Astrocyte (in vitro differentiated cells and primary cell): ENCODE measurements around the gene MEI4. TPM values are rescaled to one million over a fixed set of nuclear protein-coding genes. Genes with fewer than 3 reads are reported as not detected.

Experiments used
- DNase-seq: peaks from one replicate; pipeline ENCODE4 v3.0.0-alpha.2; 2010; ENCODE audit warnings: low read depth
- FAIRE-seq: peaks from 2 replicates; lab custom pipeline; 2011; peaks lifted over from hg19 to GRCh38; lab: Jason Lieb, UNC
- H2AFZ ChIP-seq: 2 replicates; pipeline ENCODE4 v1.6.0; 2012; ENCODE audit warnings: low read depth, low read length, inconsistent platforms
- H3K27ac ChIP-seq: 2 replicates; pipeline ENCODE4 v1.5.1; 2011; ENCODE audit warnings: low read depth, low read length, inconsistent platforms
- H3K27me3 ChIP-seq: 2 replicates; pipeline ENCODE4 v1.6.0; 2011; ENCODE audit warnings: low read length, inconsistent platforms; ENCODE audit not compliant: insufficient read depth
- H3K36me3 ChIP-seq: 2 replicates; pipeline ENCODE4 v1.5.1; 2011; ENCODE audit warnings: low read length, inconsistent platforms; ENCODE audit not compliant: insufficient read depth
- H3K4me1 ChIP-seq: 2 replicates; pipeline ENCODE4 v1.5.1; 2011; ENCODE audit warnings: low read length, inconsistent platforms; ENCODE audit not compliant: insufficient read depth
- H3K4me2 ChIP-seq: 2 replicates; pipeline ENCODE4 v1.6.0; 2012; ENCODE audit warnings: low read length, inconsistent platforms
- H3K4me3 ChIP-seq: 2 replicates; pipeline ENCODE4 v1.5.1; 2011; ENCODE audit warnings: low read depth, mild to moderate bottlenecking, low read length, inconsistent platforms; ENCODE audit not compliant: insufficient read depth
- H3K79me2 ChIP-seq: 2 replicates; pipeline ENCODE4 v1.6.0; 2012; ENCODE audit warnings: mild to moderate bottlenecking, low read length, inconsistent platforms; ENCODE audit not compliant: insufficient read depth
- H3K9ac ChIP-seq: 2 replicates; pipeline ENCODE4 v1.6.0; 2012; ENCODE audit warnings: mild to moderate bottlenecking, low read length, inconsistent platforms
- H3K9me3 ChIP-seq: 2 replicates; pipeline ENCODE4 v1.5.1; 2012; ENCODE audit warnings: low read depth, mild to moderate bottlenecking, low read length, inconsistent platforms; ENCODE audit not compliant: insufficient read depth
- H4K20me1 ChIP-seq: 2 replicates; pipeline ENCODE4 v1.6.0; 2012; ENCODE audit warnings: low read length, inconsistent platforms; ENCODE audit not compliant: insufficient read depth
- H3K27ac Mint-ChIP-seq: one replicate; pipeline ENCODE4 v1.8.0; 2021; ENCODE audit warnings: mild to moderate bottlenecking, mixed read lengths; ENCODE audit not compliant: unreplicated experiment
- H3K27me3 Mint-ChIP-seq: one replicate; pipeline ENCODE4 v1.8.0; 2021; ENCODE audit warnings: low read depth, mixed read lengths; ENCODE audit not compliant: unreplicated experiment
- H3K36me3 Mint-ChIP-seq: one replicate; pipeline ENCODE4 v1.8.0; 2021; ENCODE audit warnings: low read depth, mixed read lengths; ENCODE audit not compliant: unreplicated experiment
- H3K4me1 Mint-ChIP-seq: one replicate; pipeline ENCODE4 v1.8.0; 2021; ENCODE audit warnings: low read depth, mixed read lengths; ENCODE audit not compliant: unreplicated experiment
- H3K4me3 Mint-ChIP-seq: one replicate; pipeline ENCODE4 v1.8.0; 2021; ENCODE audit warnings: mild to moderate bottlenecking, moderate library complexity, mixed read lengths; ENCODE audit not compliant: unreplicated experiment
- H3K9me3 Mint-ChIP-seq: one replicate; pipeline ENCODE4 v1.8.0; 2021; ENCODE audit warnings: mild to moderate bottlenecking, mixed read lengths; ENCODE audit not compliant: unreplicated experiment
- EZH2 ChIP-seq: IDR thresholded peaks from 2 replicates; pipeline ENCODE4 v1.6.1; 2012; ENCODE audit warnings: mild to moderate bottlenecking, low read length, inconsistent platforms; ENCODE audit not compliant: insufficient read depth
- total RNA-seq: library from RNA; stranded (reverse); gene quantifications from 2 replicates; pipeline ENCODE4 v1.2.1, GENCODE V29; 2021
- TF ChIP-seq, protein P1 (sequence below): IDR thresholded peaks from 2 replicates; pipeline ENCODE4 v1.5.1; 2011; ENCODE audit warnings: low read depth, mild to moderate bottlenecking, inconsistent platforms, low read length, moderate library complexity; ENCODE audit not compliant: insufficient read depth

Gene MEI4
- total RNA-seq, 1 donor from 2014 or later, result 0.54 TPM

DNA sequence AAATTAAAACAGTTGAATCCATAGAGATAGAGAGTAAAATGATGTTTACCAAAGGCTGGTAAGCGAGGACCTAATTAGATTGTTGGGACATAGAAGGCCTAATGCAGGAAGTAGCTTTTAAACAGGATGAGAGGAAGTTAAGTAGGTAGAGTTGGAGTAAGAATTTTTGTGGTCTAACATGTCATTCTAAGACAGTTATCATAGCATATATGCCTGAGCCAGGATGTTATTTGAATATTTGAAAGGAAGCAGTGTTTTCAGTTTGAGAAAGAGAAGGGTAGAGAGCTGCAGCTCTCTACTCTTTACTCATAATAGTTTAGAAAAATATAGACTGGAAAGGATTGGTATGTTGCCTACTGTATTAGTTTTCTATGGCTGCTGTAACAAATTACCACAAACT, 121.6 kb downstream of the MEI4 start:
- Histone ChIP-seq H4K20me1 (no peaks in the 10 kb centered on the region), H3K4me2 (no peak overlapping the region), H2AFZ (no peak overlapping the region), H3K9ac (no peak overlapping the region), H3K27ac (no peak overlapping the region), H3K36me3 (no peaks in the 10 kb centered on the region), H3K4me3 (no peak overlapping the region), H3K27me3 (no peaks in the 10 kb centered on the region), H3K9me3 (no peaks in the 10 kb centered on the region), H3K4me1 (no peaks in the 10 kb centered on the region), H3K79me2 (no peaks in the 10 kb centered on the region)
- H3K9me3 Mint-ChIP-seq, result no peaks in the 10 kb centered on the region
- no peak overlapping the region for H3K4me3 Mint-ChIP-seq
- TF ChIP-seq, protein P1, sequence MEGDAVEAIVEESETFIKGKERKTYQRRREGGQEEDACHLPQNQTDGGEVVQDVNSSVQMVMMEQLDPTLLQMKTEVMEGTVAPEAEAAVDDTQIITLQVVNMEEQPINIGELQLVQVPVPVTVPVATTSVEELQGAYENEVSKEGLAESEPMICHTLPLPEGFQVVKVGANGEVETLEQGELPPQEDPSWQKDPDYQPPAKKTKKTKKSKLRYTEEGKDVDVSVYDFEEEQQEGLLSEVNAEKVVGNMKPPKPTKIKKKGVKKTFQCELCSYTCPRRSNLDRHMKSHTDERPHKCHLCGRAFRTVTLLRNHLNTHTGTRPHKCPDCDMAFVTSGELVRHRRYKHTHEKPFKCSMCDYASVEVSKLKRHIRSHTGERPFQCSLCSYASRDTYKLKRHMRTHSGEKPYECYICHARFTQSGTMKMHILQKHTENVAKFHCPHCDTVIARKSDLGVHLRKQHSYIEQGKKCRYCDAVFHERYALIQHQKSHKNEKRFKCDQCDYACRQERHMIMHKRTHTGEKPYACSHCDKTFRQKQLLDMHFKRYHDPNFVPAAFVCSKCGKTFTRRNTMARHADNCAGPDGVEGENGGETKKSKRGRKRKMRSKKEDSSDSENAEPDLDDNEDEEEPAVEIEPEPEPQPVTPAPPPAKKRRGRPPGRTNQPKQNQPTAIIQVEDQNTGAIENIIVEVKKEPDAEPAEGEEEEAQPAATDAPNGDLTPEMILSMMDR, result no peak
- TF ChIP-seq EZH2, result no peak
- no peaks in the 10 kb centered on the region for H3K27me3 Mint-ChIP-seq
- peaks cover 4% of the 10 kb centered on the region for H3K4me1 Mint-ChIP-seq
- H3K36me3 Mint-ChIP-seq, result no peaks in the 10 kb centered on the region
- no peak for FAIRE-seq
- DNase-seq, result no peak
- no peak overlapping the region for H3K27ac Mint-ChIP-seq

DNA sequence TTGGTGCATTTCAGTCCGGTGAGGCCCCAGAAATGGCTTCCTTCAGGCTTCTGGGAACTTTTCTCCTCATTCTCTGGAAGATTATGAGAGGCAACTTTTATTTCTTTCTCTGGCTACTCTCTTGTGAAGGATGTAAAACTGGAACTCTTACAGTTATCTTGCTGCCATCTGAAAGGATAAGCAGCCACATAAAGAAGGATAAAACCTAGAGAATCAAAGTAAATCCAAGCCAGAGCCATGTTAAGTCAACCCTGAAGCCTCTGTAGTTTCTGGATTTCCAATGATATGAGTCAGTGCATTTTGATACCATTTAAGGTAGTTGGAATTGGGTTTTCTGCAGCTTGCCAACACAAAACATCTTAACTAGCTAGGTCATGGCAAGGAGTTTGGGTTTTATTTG, 123.6 kb downstream of the MEI4 start:
- Histone ChIP-seq H3K27ac (no peak overlapping the region), H2AFZ (no peak overlapping the region), H3K4me2 (no peak overlapping the region), H3K4me1 (no peaks in the 10 kb centered on the region), H3K27me3 (no peaks in the 10 kb centered on the region), H4K20me1 (no peaks in the 10 kb centered on the region), H3K79me2 (no peaks in the 10 kb centered on the region), H3K9ac (no peak overlapping the region), H3K9me3 (no peaks in the 10 kb centered on the region), H3K36me3 (no peaks in the 10 kb centered on the region), H3K4me3 (no peak overlapping the region)
- H3K27me3 Mint-ChIP-seq, result no peaks in the 10 kb centered on the region
- TF ChIP-seq EZH2, result no peak
- TF ChIP-seq, protein P1, result no peak
- DNase-seq (no peak), FAIRE-seq (no peak)
- peaks cover 4% of the 10 kb centered on the region for H3K4me1 Mint-ChIP-seq
- H3K36me3 Mint-ChIP-seq, result peaks cover 2% of the 10 kb centered on the region
- H3K9me3 Mint-ChIP-seq, result peaks cover 2% of the 10 kb centered on the region
- no peak overlapping the region for H3K27ac Mint-ChIP-seq
- no peak overlapping the region for H3K4me3 Mint-ChIP-seq

DNA sequence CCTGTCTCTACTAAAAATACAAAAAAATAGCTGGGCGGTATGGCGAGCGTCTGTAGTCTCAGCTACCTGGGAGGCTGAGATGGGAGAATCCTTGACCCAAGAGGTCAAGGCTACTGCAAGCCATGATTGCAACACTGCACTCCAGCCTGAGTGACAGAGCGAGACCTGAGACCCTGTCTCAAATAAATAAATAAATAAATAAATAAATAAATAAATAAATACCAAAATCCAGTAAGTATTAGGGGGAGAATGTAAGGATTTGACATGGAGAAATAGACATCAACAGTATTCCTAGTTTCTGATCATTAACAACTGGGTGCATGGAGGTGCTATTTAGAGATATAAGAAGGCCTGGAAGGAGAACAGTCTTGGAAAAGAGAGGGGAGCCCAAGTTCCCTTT, 125.7 kb downstream of the MEI4 start:
- peaks cover 2% of the 10 kb centered on the region for H3K9me3 Mint-ChIP-seq
- no peak overlapping the region for H3K4me2 ChIP-seq
- FAIRE-seq (no peak), DNase-seq (no peak)
- no peaks in the 10 kb centered on the region for H3K27me3 ChIP-seq
- H3K4me1 Mint-ChIP-seq, result peaks cover 7% of the 10 kb centered on the region
- H3K27ac Mint-ChIP-seq, result no peak overlapping the region
- no peak overlapping the region for H3K27ac ChIP-seq
- H2AFZ ChIP-seq, result no peak overlapping the region
- H3K36me3 ChIP-seq, result no peaks in the 10 kb centered on the region
- no peaks in the 10 kb centered on the region for H3K27me3 Mint-ChIP-seq
- H3K4me3 ChIP-seq, result no peak overlapping the region
- no peaks in the 10 kb centered on the region for H4K20me1 ChIP-seq
- no peak overlapping the region for H3K4me3 Mint-ChIP-seq
- no peaks in the 10 kb centered on the region for H3K4me1 ChIP-seq
- no peak for TF ChIP-seq EZH2
- TF ChIP-seq, protein P1, result no peak
- H3K9me3 ChIP-seq, result no peaks in the 10 kb centered on the region
- peaks cover 2% of the 10 kb centered on the region for H3K36me3 Mint-ChIP-seq
- H3K79me2 ChIP-seq, result no peaks in the 10 kb centered on the region
- no peak overlapping the region for H3K9ac ChIP-seq
